Measurements from ENCODE around the gene ETV3L. TPM values are rescaled to one million over a fixed set of nuclear protein-coding genes. Genes with fewer than 3 reads are reported as not detected.
"Not testable (repeated sequence)": the region's sequence is repeated elsewhere in the genome, so short reads cannot be mapped to it uniquely, and the experiment has no call there.

The ETV3L gene
- total RNA-seq, 1 donor from 2014 or later = not detected

DNA sequence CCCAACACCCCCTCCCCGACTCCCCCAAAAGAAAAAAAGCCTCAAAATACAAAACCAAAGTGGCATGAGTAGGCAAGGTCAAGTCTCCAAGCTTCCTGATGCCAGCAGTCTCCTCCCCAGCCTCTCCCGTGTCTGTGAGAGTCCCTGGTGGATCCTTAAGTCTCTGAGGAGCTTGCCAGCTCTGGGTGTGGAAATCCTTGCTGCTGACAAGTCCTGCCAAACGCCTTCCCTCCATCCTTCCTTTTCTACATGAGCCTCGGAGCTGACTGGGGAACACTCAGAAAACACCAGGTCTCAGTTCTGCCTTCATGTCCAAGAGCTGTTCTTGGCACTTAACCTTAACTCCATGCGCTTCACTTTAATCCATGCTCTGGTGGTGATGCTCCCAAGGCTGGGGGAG lies 3.7 kb upstream of the ETV3L start:
- Histone ChIP-seq H3K27me3 (ENCODE audit: control insufficient read depth, insufficient read depth, low read length) (peaks cover 26% of the 10 kb centered on the region), H3K4me3 (ENCODE audit: low read depth, low read length) (no peak overlapping the region), H3K36me3 (ENCODE audit: control insufficient read depth, insufficient read depth, low read length) (no peaks in the 10 kb centered on the region)
- no peak for DNase-seq (ENCODE audit: low read depth)
- TF ChIP-seq, protein P1, sequence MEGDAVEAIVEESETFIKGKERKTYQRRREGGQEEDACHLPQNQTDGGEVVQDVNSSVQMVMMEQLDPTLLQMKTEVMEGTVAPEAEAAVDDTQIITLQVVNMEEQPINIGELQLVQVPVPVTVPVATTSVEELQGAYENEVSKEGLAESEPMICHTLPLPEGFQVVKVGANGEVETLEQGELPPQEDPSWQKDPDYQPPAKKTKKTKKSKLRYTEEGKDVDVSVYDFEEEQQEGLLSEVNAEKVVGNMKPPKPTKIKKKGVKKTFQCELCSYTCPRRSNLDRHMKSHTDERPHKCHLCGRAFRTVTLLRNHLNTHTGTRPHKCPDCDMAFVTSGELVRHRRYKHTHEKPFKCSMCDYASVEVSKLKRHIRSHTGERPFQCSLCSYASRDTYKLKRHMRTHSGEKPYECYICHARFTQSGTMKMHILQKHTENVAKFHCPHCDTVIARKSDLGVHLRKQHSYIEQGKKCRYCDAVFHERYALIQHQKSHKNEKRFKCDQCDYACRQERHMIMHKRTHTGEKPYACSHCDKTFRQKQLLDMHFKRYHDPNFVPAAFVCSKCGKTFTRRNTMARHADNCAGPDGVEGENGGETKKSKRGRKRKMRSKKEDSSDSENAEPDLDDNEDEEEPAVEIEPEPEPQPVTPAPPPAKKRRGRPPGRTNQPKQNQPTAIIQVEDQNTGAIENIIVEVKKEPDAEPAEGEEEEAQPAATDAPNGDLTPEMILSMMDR (IDR thresholded peaks at IDR 0.05; ENCODE audit: insufficient read depth, low read length, poor library complexity, severe bottlenecking) = no peak

DNA sequence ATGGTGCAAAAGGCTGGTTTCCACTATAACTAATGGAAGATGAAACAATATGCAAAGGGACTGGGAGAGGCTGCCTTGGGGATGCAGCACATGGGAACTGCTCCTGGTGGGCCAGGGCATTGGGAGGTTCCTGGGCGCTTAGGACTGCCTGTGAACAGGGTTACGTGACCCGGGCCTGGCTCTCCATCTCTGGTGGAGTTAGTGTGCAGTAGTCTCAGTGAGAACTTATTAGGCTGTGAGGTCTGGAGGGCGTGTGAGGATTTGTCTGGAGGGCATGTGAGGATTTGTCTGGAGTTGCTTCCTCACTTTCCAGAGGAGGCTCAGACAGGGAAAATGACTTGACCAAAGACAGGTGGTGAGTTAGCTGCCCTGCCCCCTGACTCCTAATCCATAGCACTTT lies 1.5 kb upstream of the ETV3L start:
- TF ChIP-seq, protein P1 (IDR thresholded peaks at IDR 0.05; ENCODE audit: insufficient read depth, low read length, poor library complexity, severe bottlenecking) = no peak
- Histone ChIP-seq H3K27me3 (ENCODE audit: control insufficient read depth, insufficient read depth, low read length) (peaks cover 10% of the 10 kb centered on the region), H3K36me3 (ENCODE audit: control insufficient read depth, insufficient read depth, low read length) (no peaks in the 10 kb centered on the region), H3K4me3 (ENCODE audit: low read depth, low read length) (no peak overlapping the region)
- DNase-seq (ENCODE audit: low read depth) = no peak

DNA sequence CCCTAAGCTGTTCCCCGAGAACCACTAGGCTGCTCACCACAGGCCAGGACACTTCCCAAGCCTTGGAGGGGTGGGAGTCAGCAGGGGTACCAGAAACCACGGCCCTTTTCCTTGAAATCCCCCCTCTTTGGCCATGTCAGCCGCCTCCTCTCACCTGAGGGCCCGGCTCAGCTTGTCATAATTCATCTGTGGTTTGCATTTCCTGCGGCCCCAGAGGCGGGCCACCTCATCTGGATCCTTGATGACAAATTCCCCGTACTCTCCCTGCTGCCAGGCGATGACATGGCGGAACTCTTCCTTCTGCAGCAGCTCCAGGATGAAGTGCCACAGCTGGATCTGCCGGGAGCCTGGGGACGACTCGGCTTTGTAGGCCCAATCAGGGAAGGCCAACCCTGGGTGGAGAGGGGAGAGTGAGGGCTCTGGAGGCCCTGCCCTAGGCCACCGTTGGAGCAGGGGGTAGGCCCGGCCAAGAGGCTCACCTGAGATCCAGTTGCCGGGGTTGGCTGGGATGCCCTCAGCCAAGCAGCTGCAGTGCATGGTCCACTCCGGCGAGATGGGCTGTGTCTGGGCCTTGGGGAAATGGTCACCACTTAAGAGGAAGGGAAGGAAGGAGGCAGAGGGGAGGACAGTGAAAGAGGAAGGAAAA lies 498 bp downstream of the ETV3L start:
- H3K27me3 ChIP-seq (ENCODE audit: control insufficient read depth, insufficient read depth, low read length); DNase-seq (ENCODE audit: low read depth); H3K4me3 ChIP-seq (ENCODE audit: low read depth, low read length); H3K36me3 ChIP-seq (ENCODE audit: control insufficient read depth, insufficient read depth, low read length): not testable (repeated sequence)

DNA sequence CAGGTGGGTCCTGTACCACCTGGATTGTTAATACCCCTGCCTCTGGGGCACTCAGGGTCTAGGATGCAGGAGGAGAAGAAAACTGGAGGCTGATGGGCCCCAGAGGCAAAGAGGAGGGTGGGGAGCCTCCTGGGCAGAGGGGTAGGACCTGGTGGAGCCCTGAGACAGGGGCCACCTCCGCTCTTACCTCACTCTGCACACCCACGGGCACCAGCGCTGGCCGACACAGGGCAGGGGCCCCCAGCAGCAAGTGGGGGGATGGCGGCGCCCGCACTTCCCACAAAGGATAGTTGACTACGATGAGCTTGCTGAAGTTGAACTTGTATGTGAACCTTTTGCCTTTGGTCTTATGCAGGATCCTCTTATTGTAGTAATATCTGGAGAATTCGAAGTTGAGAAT lies 1.1 kb downstream of the ETV3L start:
- Histone ChIP-seq H3K4me3 (ENCODE audit: low read depth, low read length) (no peak overlapping the region), H3K27me3 (ENCODE audit: control insufficient read depth, insufficient read depth, low read length) (peaks cover 3% of the 10 kb centered on the region), H3K36me3 (ENCODE audit: control insufficient read depth, insufficient read depth, low read length) (no peaks in the 10 kb centered on the region)
- TF ChIP-seq, protein P1 (IDR thresholded peaks at IDR 0.05; ENCODE audit: insufficient read depth, low read length, poor library complexity, severe bottlenecking) = no peak
- no peak for DNase-seq (ENCODE audit: low read depth)

DNA sequence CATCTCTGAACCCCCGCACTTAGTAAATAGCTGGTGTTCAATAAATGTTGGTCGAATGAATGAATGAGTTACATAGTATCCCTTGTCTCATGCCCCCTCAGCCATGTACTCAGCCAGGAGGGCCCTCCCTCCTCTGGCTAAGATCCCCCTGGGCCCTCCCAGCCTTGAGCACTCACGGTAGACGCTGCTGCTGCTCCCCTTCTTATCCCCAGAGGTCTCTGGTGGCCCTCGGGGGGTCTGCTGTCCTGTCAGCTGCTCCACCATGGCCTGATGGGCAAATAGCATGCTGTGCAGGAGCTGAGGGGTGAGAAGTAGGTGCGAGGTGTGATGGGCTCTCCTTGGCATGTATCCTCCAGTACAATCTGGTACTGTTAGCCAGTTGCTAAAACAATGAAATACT lies 1.9 kb downstream of the ETV3L start:
- Histone ChIP-seq H3K4me3 (ENCODE audit: low read depth, low read length) (no peak overlapping the region), H3K36me3 (ENCODE audit: control insufficient read depth, insufficient read depth, low read length) (no peaks in the 10 kb centered on the region), H3K27me3 (ENCODE audit: control insufficient read depth, insufficient read depth, low read length) (peaks cover 3% of the 10 kb centered on the region)
- DNase-seq (ENCODE audit: low read depth) = no peak
- TF ChIP-seq, protein P1 (IDR thresholded peaks at IDR 0.05; ENCODE audit: insufficient read depth, low read length, poor library complexity, severe bottlenecking) = no peak

DNA sequence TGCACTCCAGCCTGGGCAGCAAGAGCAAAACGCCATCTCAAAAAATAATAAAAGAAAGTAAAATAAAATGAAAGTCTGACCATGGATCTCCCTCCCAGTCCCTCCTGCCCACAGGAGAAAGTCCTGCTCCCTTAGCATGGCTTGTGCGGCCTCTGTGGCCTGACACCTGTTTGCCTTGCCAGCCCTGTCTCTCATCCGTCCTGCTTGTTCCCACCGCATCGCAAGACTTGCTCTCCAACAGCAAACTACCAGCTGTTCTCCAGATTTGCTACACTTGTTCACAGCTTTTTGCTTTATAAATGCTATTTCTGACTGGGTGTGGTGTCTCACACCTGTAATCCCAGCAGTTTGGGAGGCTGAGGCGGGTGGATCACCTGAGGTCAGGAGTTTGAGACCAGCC lies 2.7 kb downstream of the ETV3L start:
- TF ChIP-seq, protein P1 (IDR thresholded peaks at IDR 0.05; ENCODE audit: insufficient read depth, low read length, poor library complexity, severe bottlenecking) = no peak

More for the DNA sequence above, 2.7 kb downstream of the ETV3L start:
- Histone ChIP-seq H3K27me3 (ENCODE audit: control insufficient read depth, insufficient read depth, low read length) (no peaks in the 10 kb centered on the region), H3K36me3 (ENCODE audit: control insufficient read depth, insufficient read depth, low read length) (no peaks in the 10 kb centered on the region), H3K4me3 (ENCODE audit: low read depth, low read length) (no peak overlapping the region)
- no peak for DNase-seq (ENCODE audit: low read depth)
